Transverse colon (tissue), 4 donors: ENCODE results near the gene QPCT.

ENCODE experiments used
- CTCF ChIP-seq, 5 experiments: fragments of 200-600 bp in 3 of 5; fragments of 450-650 bp in 2 of 5; sonication (generic) in 3 of 5; IDR thresholded peaks; 1 replicate in 2 of 5; 2 replicates in 3 of 5; pipeline ENCODE4 v1.5.1; 2016 to 2017; ENCODE audit warnings: antibody characterized with exemption in 5 of 5, inconsistent platforms in 3 of 5, mild to moderate bottlenecking in 2 of 5, moderate library complexity in 1 of 5
- EP300 ChIP-seq: sonication (generic); formaldehyde crosslinking; IDR thresholded peaks from one replicate; pipeline ENCODE4 v1.6.1; 2017; ENCODE audit warnings: antibody characterized with exemption, low read depth
- POLR2A ChIP-seq: fragments of 450-650 bp; IDR thresholded peaks from one replicate; pipeline ENCODE4 v1.6.1; 2016; ENCODE audit warnings: antibody characterized with exemption, mild to moderate bottlenecking, moderate library complexity
- POLR2AphosphoS5 ChIP-seq, 3 donors: sonication (generic); formaldehyde crosslinking; IDR thresholded peaks; one replicate each; pipeline ENCODE4 v1.6.1; 2016; ENCODE audit warnings: antibody characterized with exemption in 3 of 3

- TF ChIP-seq CTCF (IDR thresholded peaks at IDR 0.05) (no peak), POLR2AphosphoS5 (IDR thresholded peaks at IDR 0.05) (no peak), POLR2A (no peak), EP300 (no peak)
Measured at GRCh38 chr2:37378411-37378810, 34.0 kb downstream of the QPCT start.
